K562 (cell line): ENCODE results near the gene TPO. TPM values are rescaled to one million over a fixed set of nuclear protein-coding genes. Genes with fewer than 3 reads are reported as not detected.

Source experiments
- BRF1 ChIP-seq: IDR thresholded peaks from 3 replicates; pipeline ENCODE4 v1.6.1; 2011; ENCODE audit warnings: borderline replicate concordance, mild to moderate bottlenecking; ENCODE audit not compliant: insufficient read length; ENCODE audit errors: extremely low read depth
- HDGF ChIP-seq: fragments of 450-650 bp; IDR thresholded peaks from 2 replicates; pipeline ENCODE4 v1.6.1; 2016
- MAFK ChIP-seq: IDR thresholded peaks from 2 replicates; pipeline ENCODE4 v1.6.1; 2011; ENCODE audit warnings: low read length, improper control_type of control experiment
- MAZ ChIP-seq, 2 experiments: fragments of 450-650 bp in 1 of 2; sonication (generic) in 1 of 2; formaldehyde crosslinking; IDR thresholded peaks in 1 of 2; conservative IDR thresholded peaks in 1 of 2; 2 replicates each; pipeline versions ENCODE4 v1.4.0 to v1.5.0; 2020; ENCODE audit warnings: mild to moderate bottlenecking in 1 of 2, missing genetic modification reagents in 1 of 2
- PHB ChIP-seq: fragments of 250-450 bp; sonication (Bioruptor Pico); IDR thresholded peaks from 2 replicates; pipeline ENCODE4 v1.5.0; 2021
- TAF15 ChIP-seq: fragments of 200-400 bp; formaldehyde crosslinking; IDR thresholded peaks from 2 replicates; pipeline ENCODE4 v1.6.1; 2017; ENCODE audit warnings: mild to moderate bottlenecking, low read depth, low read length, moderate library complexity
- polyA plus RNA-seq, 8 experiments: library from polyadenylated mRNA; depleted of rRNA in 4 of 8; stranded (reverse) in 5 of 8; unstranded in 3 of 8; fragments of >200 nt; fragmentation: Nextera tagmentation in 2 of 8; fragmentation: Illumina TruSeq in 1 of 8; extraction: Ambion mirVana in 2 of 8; extraction: Trizol in 1 of 8; gene quantifications; 2 replicates each; pipeline versions ENCODE4 v1.2.1 to v1.2.3, GENCODE V29; 2011 to 2014; ENCODE audit warnings: inconsistent platforms in 1 of 8, missing spikeins in 1 of 8
- total RNA-seq, 7 experiments: library from RNA; depleted of rRNA in 6 of 7; stranded (reverse); fragments of >200 nt in 6 of 7; fragmentation: Illumina TruSeq in 2 of 7; extraction: Trizol in 2 of 7; gene quantifications; 2 replicates each; pipeline versions ENCODE4 v1.2.1 to v1.2.3, GENCODE V29; 2011 to 2021; ENCODE audit warnings: low replicate concordance in 1 of 7
- TF ChIP-seq, protein P1 (sequence below), 2 experiments: fragments of 450-650 bp in 1 of 2; sonication (generic) in 1 of 2; formaldehyde crosslinking in 1 of 2; IDR thresholded peaks; 2 replicates each; pipeline versions ENCODE4 v1.7.1 to v1.9.0; 2016 to 2022; ENCODE audit warnings: inconsistent platforms in 1 of 2, mild to moderate bottlenecking in 1 of 2, missing genetic modification reagents in 1 of 2
- TF ChIP-seq, protein P2 (sequence below): fragments of 250-450 bp; sonication (Bioruptor Pico); IDR thresholded peaks from 2 replicates; pipeline ENCODE4 v1.5.0; 2021
- TF ChIP-seq, protein P3 (sequence below): fragments of 450-650 bp; formaldehyde crosslinking; IDR thresholded peaks from 2 replicates; pipeline ENCODE4 v1.4.0; 2022; ENCODE audit warnings: mild to moderate bottlenecking, moderate library complexity

Gene TPO
- total and polyA plus RNA-seq, 9 of the 15 experiments (the other 6 are each of a cell fraction or from before 2014, with no cell fraction given), result not detected

DNA sequence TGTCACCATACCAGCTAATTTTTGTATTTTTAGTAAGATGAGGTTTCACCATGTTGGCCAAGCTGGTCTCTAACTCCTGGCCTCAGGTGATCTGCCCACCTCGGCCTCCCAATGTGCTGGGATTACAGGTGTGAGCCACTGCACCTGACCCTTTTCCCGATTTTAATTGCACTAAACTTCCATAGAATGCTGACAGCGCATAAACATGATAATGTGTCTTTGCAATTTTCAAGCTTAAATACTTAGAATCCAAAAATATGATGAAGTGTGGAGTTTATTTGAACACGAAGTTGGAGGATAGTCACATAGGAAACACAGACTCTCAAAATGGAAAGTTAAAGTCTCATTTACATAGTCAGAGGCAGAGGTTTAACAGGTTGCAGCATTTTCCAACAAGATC lies 138.6 kb downstream of the TPO start (continued):
- TF ChIP-seq, protein P1, sequence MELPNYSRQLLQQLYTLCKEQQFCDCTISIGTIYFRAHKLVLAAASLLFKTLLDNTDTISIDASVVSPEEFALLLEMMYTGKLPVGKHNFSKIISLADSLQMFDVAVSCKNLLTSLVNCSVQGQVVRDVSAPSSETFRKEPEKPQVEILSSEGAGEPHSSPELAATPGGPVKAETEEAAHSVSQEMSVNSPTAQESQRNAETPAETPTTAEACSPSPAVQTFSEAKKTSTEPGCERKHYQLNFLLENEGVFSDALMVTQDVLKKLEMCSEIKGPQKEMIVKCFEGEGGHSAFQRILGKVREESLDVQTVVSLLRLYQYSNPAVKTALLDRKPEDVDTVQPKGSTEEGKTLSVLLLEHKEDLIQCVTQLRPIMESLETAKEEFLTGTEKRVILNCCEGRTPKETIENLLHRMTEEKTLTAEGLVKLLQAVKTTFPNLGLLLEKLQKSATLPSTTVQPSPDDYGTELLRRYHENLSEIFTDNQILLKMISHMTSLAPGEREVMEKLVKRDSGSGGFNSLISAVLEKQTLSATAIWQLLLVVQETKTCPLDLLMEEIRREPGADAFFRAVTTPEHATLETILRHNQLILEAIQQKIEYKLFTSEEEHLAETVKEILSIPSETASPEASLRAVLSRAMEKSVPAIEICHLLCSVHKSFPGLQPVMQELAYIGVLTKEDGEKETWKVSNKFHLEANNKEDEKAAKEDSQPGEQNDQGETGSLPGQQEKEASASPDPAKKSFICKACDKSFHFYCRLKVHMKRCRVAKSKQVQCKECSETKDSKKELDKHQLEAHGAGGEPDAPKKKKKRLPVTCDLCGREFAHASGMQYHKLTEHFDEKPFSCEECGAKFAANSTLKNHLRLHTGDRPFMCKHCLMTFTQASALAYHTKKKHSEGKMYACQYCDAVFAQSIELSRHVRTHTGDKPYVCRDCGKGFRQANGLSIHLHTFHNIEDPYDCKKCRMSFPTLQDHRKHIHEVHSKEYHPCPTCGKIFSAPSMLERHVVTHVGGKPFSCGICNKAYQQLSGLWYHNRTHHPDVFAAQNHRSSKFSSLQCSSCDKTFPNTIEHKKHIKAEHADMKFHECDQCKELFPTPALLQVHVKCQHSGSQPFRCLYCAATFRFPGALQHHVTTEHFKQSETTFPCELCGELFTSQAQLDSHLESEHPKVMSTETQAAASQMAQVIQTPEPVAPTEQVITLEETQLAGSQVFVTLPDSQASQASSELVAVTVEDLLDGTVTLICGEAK (IDR thresholded peaks at IDR 0.05), result no peak
- TF ChIP-seq, protein P1 (CRISPR knock-in tag; IDR thresholded peaks at IDR 0.05), result no peak
- TF ChIP-seq, protein P2, sequence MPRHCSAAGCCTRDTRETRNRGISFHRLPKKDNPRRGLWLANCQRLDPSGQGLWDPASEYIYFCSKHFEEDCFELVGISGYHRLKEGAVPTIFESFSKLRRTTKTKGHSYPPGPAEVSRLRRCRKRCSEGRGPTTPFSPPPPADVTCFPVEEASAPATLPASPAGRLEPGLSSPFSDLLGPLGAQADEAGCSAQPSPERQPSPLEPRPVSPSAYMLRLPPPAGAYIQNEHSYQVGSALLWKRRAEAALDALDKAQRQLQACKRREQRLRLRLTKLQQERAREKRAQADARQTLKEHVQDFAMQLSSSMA (CRISPR knock-in tag), result no peak
- TF ChIP-seq BRF1 (no peak), HDGF (no peak), MAZ (CRISPR knock-in tag; conservative IDR thresholded peaks at IDR 0.05 in 1 of 2, IDR thresholded peaks at IDR 0.05 in 1 of 2) (no peak), TAF15 (no peak), MAFK (peak; percentile 53; the same call in 1 of the 2 replicates), PHB (CRISPR knock-in tag) (no peak)
- TF ChIP-seq, protein P3, sequence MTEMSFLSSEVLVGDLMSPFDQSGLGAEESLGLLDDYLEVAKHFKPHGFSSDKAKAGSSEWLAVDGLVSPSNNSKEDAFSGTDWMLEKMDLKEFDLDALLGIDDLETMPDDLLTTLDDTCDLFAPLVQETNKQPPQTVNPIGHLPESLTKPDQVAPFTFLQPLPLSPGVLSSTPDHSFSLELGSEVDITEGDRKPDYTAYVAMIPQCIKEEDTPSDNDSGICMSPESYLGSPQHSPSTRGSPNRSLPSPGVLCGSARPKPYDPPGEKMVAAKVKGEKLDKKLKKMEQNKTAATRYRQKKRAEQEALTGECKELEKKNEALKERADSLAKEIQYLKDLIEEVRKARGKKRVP (CRISPR knock-in tag), result no peak
- TF ChIP-seq, all 486 proteins: peak for 4
